ENCODE data around the gene SH2D3C.

The SH2D3C gene

GRCh38 chr9:127773272-127773671 lies 5.2 kb downstream of the SH2D3C start:
- no peak for TF ChIP-seq CTCF (IDR thresholded peaks at IDR 0.05; ENCODE audit: low read length, missing control alignments)
- no peak for DNase-seq (ENCODE audit: low read depth)

GRCh38 chr9:127772603-127773002 lies 5.9 kb downstream of the SH2D3C start:
- TF ChIP-seq CTCF (IDR thresholded peaks at IDR 0.05; ENCODE audit: low read length, missing control alignments), result no peak
- H3K4me3 ChIP-seq (replicated peaks; ENCODE audit: low read depth, low read length), result no peak overlapping the region
- DNase-seq (ENCODE audit: low read depth), result no peak

More at GRCh38 chr9:127773272-127773671, 5.2 kb downstream of the SH2D3C start:
- H3K4me3 ChIP-seq (replicated peaks; ENCODE audit: low read depth, low read length), result no peak overlapping the region

- peak overlapping the region; percentile 29 for H3K4me3 ChIP-seq (replicated peaks; ENCODE audit: low read depth, low read length)
- TF ChIP-seq CTCF (IDR thresholded peaks at IDR 0.05; ENCODE audit: low read length, missing control alignments), result no peak
- no peak for DNase-seq (ENCODE audit: low read depth)
Observed at GRCh38 chr9:127771570-127772189, 6.8 kb downstream of the SH2D3C start.

GRCh38 chr9:127770905-127771569 lies 7.4 kb downstream of the SH2D3C start:
- peak overlapping the region; percentile 67 for H3K4me3 ChIP-seq (replicated peaks; ENCODE audit: low read depth, low read length)
- DNase-seq (ENCODE audit: low read depth), result peak; percentile 99
- no peak for TF ChIP-seq CTCF (IDR thresholded peaks at IDR 0.05; ENCODE audit: low read length, missing control alignments)

GRCh38 chr9:127770583-127770904 lies 7.9 kb downstream of the SH2D3C start:
- TF ChIP-seq CTCF (IDR thresholded peaks at IDR 0.05; ENCODE audit: low read length, missing control alignments), result no peak
- DNase-seq (ENCODE audit: low read depth), result no peak
- peak overlapping the region; percentile 67 for H3K4me3 ChIP-seq (replicated peaks; ENCODE audit: low read depth, low read length)

- TF ChIP-seq CTCF (IDR thresholded peaks at IDR 0.05; ENCODE audit: low read length, missing control alignments), result no peak
- peak overlapping the region; percentile 67 for H3K4me3 ChIP-seq (replicated peaks; ENCODE audit: low read depth, low read length)
- DNase-seq (ENCODE audit: low read depth), result no peak
Observed at GRCh38 chr9:127769929-127770582, 8.4 kb downstream of the SH2D3C start.
